Right lobe of liver (tissue), 4 donors: ENCODE results near the gene SVEP1.

Experiments
- POLR2A ChIP-seq: fragments of 450-650 bp; IDR thresholded peaks from one replicate; pipeline ENCODE4 v1.6.1; 2017; ENCODE audit warnings: antibody characterized with exemption, mild to moderate bottlenecking
- TF ChIP-seq, protein P1 (sequence below), 4 donors: fragments of 200-600 bp in 3 of 4; fragments of 450-650 bp in 1 of 4; IDR thresholded peaks; one replicate each; pipeline versions ENCODE4 v1.5.1 to v1.8.0; 2016 to 2022; ENCODE audit warnings: antibody characterized with exemption in 4 of 4, mild to moderate bottlenecking in 2 of 4
- donor health status: DM: no; HTN: no; CAD: no.
- donor health status: DM: no; HTN: no; CAD: no.
- donor health status: DM: no; HTN: yes; CAD: no.

DNA sequence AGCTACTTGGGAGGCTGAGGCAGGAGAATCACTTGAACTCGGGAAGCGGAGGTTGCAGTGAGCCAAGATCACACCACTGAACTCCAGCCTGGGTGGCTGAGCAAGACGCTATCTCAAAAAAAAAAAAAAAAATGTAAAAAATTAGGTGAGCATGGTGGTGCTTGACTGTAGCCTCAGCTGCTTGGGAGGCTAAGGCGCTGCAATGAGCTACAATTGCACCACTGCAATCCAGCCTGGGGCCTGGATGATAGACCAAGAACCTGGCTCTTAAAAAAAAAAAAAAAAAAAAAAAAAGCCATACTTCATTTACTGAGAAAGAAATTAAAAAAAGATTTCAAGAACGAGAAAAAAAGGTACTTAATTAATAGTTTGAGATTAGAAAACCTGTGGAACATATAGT, 62.1 kb downstream of the SVEP1 start:
- TF ChIP-seq, protein P1, sequence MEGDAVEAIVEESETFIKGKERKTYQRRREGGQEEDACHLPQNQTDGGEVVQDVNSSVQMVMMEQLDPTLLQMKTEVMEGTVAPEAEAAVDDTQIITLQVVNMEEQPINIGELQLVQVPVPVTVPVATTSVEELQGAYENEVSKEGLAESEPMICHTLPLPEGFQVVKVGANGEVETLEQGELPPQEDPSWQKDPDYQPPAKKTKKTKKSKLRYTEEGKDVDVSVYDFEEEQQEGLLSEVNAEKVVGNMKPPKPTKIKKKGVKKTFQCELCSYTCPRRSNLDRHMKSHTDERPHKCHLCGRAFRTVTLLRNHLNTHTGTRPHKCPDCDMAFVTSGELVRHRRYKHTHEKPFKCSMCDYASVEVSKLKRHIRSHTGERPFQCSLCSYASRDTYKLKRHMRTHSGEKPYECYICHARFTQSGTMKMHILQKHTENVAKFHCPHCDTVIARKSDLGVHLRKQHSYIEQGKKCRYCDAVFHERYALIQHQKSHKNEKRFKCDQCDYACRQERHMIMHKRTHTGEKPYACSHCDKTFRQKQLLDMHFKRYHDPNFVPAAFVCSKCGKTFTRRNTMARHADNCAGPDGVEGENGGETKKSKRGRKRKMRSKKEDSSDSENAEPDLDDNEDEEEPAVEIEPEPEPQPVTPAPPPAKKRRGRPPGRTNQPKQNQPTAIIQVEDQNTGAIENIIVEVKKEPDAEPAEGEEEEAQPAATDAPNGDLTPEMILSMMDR (IDR thresholded peaks at IDR 0.05), result no peak
- no peak for TF ChIP-seq POLR2A
